ENCODE measurements around the gene LGALS7B.
A peak's percentile ranks its signal among the peaks of the same experiment; 100 is the strongest.
"Not testable (repeated sequence)": the region's sequence is repeated elsewhere in the genome, so short reads cannot be mapped to it uniquely, and the experiment has no call there.

LGALS7B gene

GRCh38 chr19:38797781-38798180 lies 8.8 kb downstream of the LGALS7B start:
- not testable (repeated sequence) for DNase-seq (ENCODE audit: low spot score)

GRCh38 chr19:38799104-38799503 lies 10.1 kb downstream of the LGALS7B start:
- DNase-seq (ENCODE audit: low spot score): no peak

GRCh38 chr19:38800577-38801347 lies 11.8 kb downstream of the LGALS7B start:
- no peak for DNase-seq (ENCODE audit: low spot score)

- no peak for DNase-seq (ENCODE audit: low spot score)
Measured at GRCh38 chr19:38801359-38802095, 12.5 kb downstream of the LGALS7B start.

- DNase-seq (ENCODE audit: low spot score): no peak
Measured at GRCh38 chr19:38803543-38803942, 14.5 kb downstream of the LGALS7B start.

GRCh38 chr19:38805180-38805579 lies 16.2 kb downstream of the LGALS7B start:
- DNase-seq (ENCODE audit: low spot score): no peak

GRCh38 chr19:38806371-38806770 lies 17.4 kb downstream of the LGALS7B start:
- no peak for DNase-seq (ENCODE audit: low spot score)

- not testable (repeated sequence) for DNase-seq (ENCODE audit: low spot score)
Measured at GRCh38 chr19:38807374-38808098, 18.5 kb downstream of the LGALS7B start.

GRCh38 chr19:38808741-38809140 lies 19.7 kb downstream of the LGALS7B start:
- peak; percentile 26 for DNase-seq (ENCODE audit: low spot score)

GRCh38 chr19:38809592-38810252 lies 20.7 kb downstream of the LGALS7B start:
- DNase-seq (ENCODE audit: low spot score): no peak

GRCh38 chr19:38812009-38812840 lies 23.2 kb downstream of the LGALS7B start:
- DNase-seq (ENCODE audit: low spot score): peak; percentile 31

GRCh38 chr19:38812841-38813320 lies 23.9 kb downstream of the LGALS7B start, which contains the start of gene LGALS4:
Gene LGALS4, minus strand, starts transcription at chr19:38812945. Its CDS starts 59 bp downstream, at chr19:38812886.
- DNase-seq (ENCODE audit: low spot score): peak; percentile 27

GRCh38 chr19:38813323-38813722 lies 24.3 kb downstream of the LGALS7B start:
- no peak for DNase-seq (ENCODE audit: low spot score)

GRCh38 chr19:38813932-38814331 lies 24.9 kb downstream of the LGALS7B start:
- not testable (repeated sequence) for DNase-seq (ENCODE audit: low spot score)

- peak; percentile 30 for DNase-seq (ENCODE audit: low spot score)
Measured at GRCh38 chr19:38815059-38816001, 26.3 kb downstream of the LGALS7B start.

- DNase-seq (ENCODE audit: low spot score): no peak
Measured at GRCh38 chr19:38816131-38816750, 27.2 kb downstream of the LGALS7B start.

- no peak for DNase-seq (ENCODE audit: low spot score)
Measured at GRCh38 chr19:38817081-38817480, 28.1 kb downstream of the LGALS7B start.

GRCh38 chr19:38819231-38819920 lies 30.4 kb downstream of the LGALS7B start:
- peak; percentile 27 for DNase-seq (ENCODE audit: low spot score)

Measured in D341Med (cell line).